Natural killer cell (primary cell): Measurements from ENCODE around the gene PPP2R2C. TPM values are rescaled to one million over a fixed set of nuclear protein-coding genes. Genes with fewer than 3 reads are reported as not detected.

Source experiments
- ATAC-seq, 3 donors: fragments of 150-1000 bp in 2 of 3; fragments of 200-7000 bp in 1 of 3; cut with Tn5 transposase; 1 replicate in 1 of 3; 2 replicates in 2 of 3; pipeline ENCODE4 v1.10.0; 2021; ENCODE audit warnings: mild to moderate bottlenecking in 2 of 3, moderate library complexity in 2 of 3
- DNase-seq, 2 donors: peaks; one replicate each; pipeline versions ENCODE4 v3.0.0 to v3.0.0-alpha.2; 2013 to 2021; ENCODE audit warnings: mixed read lengths in 1 of 2
- H3K27ac ChIP-seq: one replicate; pipeline ENCODE4 v1.5.1; 2013; ENCODE audit warnings: mild to moderate bottlenecking, low read length
- H3K27me3 ChIP-seq: one replicate; pipeline ENCODE4 v1.6.1; 2013; ENCODE audit warnings: low read length; ENCODE audit not compliant: control insufficient read depth, insufficient read depth
- H3K36me3 ChIP-seq: one replicate; pipeline ENCODE4 v1.6.1; 2013; ENCODE audit warnings: low read length; ENCODE audit not compliant: control insufficient read depth, insufficient read depth
- H3K4me1 ChIP-seq: one replicate; pipeline ENCODE4 v1.6.1; 2013; ENCODE audit warnings: low read length; ENCODE audit not compliant: control insufficient read depth, insufficient read depth
- H3K4me3 ChIP-seq: one replicate; pipeline ENCODE4 v1.5.1; 2013; ENCODE audit warnings: low read length
- H3K9me3 ChIP-seq: one replicate; pipeline ENCODE4 v1.6.1; 2013; ENCODE audit warnings: low read length; ENCODE audit not compliant: control insufficient read depth, insufficient read depth
- H3K27ac Mint-ChIP-seq, 2 donors: one replicate each; pipeline ENCODE4 v1.8.0; 2022; ENCODE audit warnings: mild to moderate bottlenecking in 2 of 2, mixed read lengths in 2 of 2, moderate library complexity in 1 of 2
- H3K27me3 Mint-ChIP-seq, 2 donors: one replicate each; pipeline ENCODE4 v1.8.0; 2022; ENCODE audit warnings: low read depth in 2 of 2, mixed read lengths in 2 of 2
- H3K36me3 Mint-ChIP-seq: one replicate; pipeline ENCODE4 v1.8.0; 2022; ENCODE audit warnings: mixed read lengths
- H3K4me1 Mint-ChIP-seq, 2 donors: one replicate each; pipeline ENCODE4 v1.8.0; 2022; ENCODE audit warnings: mixed read lengths in 2 of 2
- H3K4me3 Mint-ChIP-seq: one replicate; pipeline ENCODE4 v1.8.0; 2022; ENCODE audit warnings: mild to moderate bottlenecking, moderate library complexity, mixed read lengths
- H3K9me3 Mint-ChIP-seq, 2 donors: one replicate each; pipeline ENCODE4 v1.8.0; 2022; ENCODE audit warnings: mixed read lengths in 2 of 2
- CTCF ChIP-seq: fragments of 200-600 bp; IDR thresholded peaks from one replicate; pipeline ENCODE4 v1.8.0; 2022; ENCODE audit warnings: antibody characterized with exemption
- WGBS: methylation state at CpG from one replicate; pipeline ENCODE4 v1.1.7; 2013; ENCODE audit warnings: missing lambda C conversion rate; ENCODE audit not compliant: insufficient coverage; 5-methylcytosine and 5-hydroxymethylcytosine counted together
- intact Hi-C: fragments of 100-400 bp; cut with micrococcal nuclease; formaldehyde crosslinking; loops from one replicate; pipeline ENCODE4 v1.14.2; 2022
- total RNA-seq, 4 donors: library from RNA; stranded (reverse); fragments of 120-200 nt in 1 of 4; gene quantifications; one replicate each; pipeline versions ENCODE4 v1.2.3 to v1.2.4, GENCODE V29; 2013 to 2022

PPP2R2C gene
- total RNA-seq, 3 donors from 2014 or later (not counting 1 experiment from before 2014, with no cell fraction given), result not detected

GRCh38 chr4:6275898-6276806, 196.3 kb downstream of the PPP2R2C start:
- Mint-ChIP-seq H3K9me3 (no peaks in the 10 kb centered on the region), H3K36me3 (no peaks in the 10 kb centered on the region), H3K4me3 (no peak overlapping the region), H3K27ac (no peak overlapping the region), H3K27me3 (peaks cover 0 to 10% of the 10 kb centered on the region in 2 donors), H3K4me1 (peaks cover 13 to 20% of the 10 kb centered on the region in 2 donors)
- Histone ChIP-seq H3K4me1 (peaks cover 20% of the 10 kb centered on the region), H3K36me3 (no peaks in the 10 kb centered on the region), H3K9me3 (no peaks in the 10 kb centered on the region), H3K4me3 (no peak overlapping the region), H3K27me3 (no peaks in the 10 kb centered on the region), H3K27ac (no peak overlapping the region)
- no peak for ATAC-seq
- intact Hi-C loops, result no loop called here
- WGBS, result 90% methylated on average over 22 of the region's 22 CpGs
- TF ChIP-seq CTCF, result no peak
- no peak for DNase-seq

- ATAC-seq, result no peak
- Histone ChIP-seq H3K27me3 (peaks cover 2% of the 10 kb centered on the region), H3K4me3 (no peak overlapping the region), H3K9me3 (no peaks in the 10 kb centered on the region), H3K36me3 (no peaks in the 10 kb centered on the region), H3K4me1 (peaks cover 28% of the 10 kb centered on the region), H3K27ac (no peak overlapping the region)
- intact Hi-C loops, result no loop called here
- no peak for DNase-seq
- Mint-ChIP-seq H3K4me3 (no peak overlapping the region), H3K36me3 (no peaks in the 10 kb centered on the region), H3K27me3 (peaks cover 0 to 10% of the 10 kb centered on the region in 2 donors), H3K27ac (no peak overlapping the region), H3K4me1 (peaks cover 13 to 28% of the 10 kb centered on the region in 2 donors), H3K9me3 (no peaks in the 10 kb centered on the region)
- WGBS, result 76% methylated on average over 10 of the region's 10 CpGs
- TF ChIP-seq CTCF, result no peak
Observed at GRCh38 chr4:6275351-6275750, 197.1 kb downstream of the PPP2R2C start.

DNA sequence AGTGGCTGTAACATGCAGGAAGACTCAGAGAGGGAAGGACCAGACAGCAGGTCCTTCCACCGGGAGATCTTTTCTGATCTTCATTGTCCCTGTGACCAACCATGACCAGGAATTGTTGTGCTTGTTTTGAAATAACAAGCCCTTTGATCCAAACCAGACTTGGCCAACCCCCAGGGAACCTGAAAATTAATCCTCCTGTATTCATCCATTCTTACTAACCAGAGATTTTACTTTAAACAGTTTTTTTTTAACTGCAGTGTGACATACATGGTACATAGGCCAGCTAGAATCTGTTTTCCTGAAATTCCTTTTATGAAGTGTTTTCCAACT, 198.8 kb downstream of the PPP2R2C start:
- H3K4me3 ChIP-seq, result no peak overlapping the region
- peaks cover 0 to 8% of the 10 kb centered on the region in 2 donors for H3K27me3 Mint-ChIP-seq
- H3K36me3 Mint-ChIP-seq, result no peaks in the 10 kb centered on the region
- TF ChIP-seq CTCF, result no peak
- no peak overlapping the region for H3K4me3 Mint-ChIP-seq
- ATAC-seq (no peak), DNase-seq (no peak)
- H3K27ac Mint-ChIP-seq, result no peak overlapping the region
- H3K27me3 ChIP-seq, result peaks cover 8% of the 10 kb centered on the region
- WGBS, result 95% methylated on average over 1 of the region's 1 CpG
- H3K27ac ChIP-seq, result no peak overlapping the region
- H3K4me1 Mint-ChIP-seq, result peaks cover 9 to 21% of the 10 kb centered on the region in 2 donors
- intact Hi-C loops, result no loop called here
- H3K4me1 ChIP-seq, result peaks cover 28% of the 10 kb centered on the region
- H3K36me3 ChIP-seq, result no peaks in the 10 kb centered on the region
- H3K9me3 Mint-ChIP-seq, result no peaks in the 10 kb centered on the region
- H3K9me3 ChIP-seq, result no peaks in the 10 kb centered on the region
